Measurements from ENCODE around the gene CNDP2.
"Not testable (repeated sequence)": the region's sequence is repeated elsewhere in the genome, so short reads cannot be mapped to it uniquely, and the experiment has no call there.

Gene CNDP2

DNA sequence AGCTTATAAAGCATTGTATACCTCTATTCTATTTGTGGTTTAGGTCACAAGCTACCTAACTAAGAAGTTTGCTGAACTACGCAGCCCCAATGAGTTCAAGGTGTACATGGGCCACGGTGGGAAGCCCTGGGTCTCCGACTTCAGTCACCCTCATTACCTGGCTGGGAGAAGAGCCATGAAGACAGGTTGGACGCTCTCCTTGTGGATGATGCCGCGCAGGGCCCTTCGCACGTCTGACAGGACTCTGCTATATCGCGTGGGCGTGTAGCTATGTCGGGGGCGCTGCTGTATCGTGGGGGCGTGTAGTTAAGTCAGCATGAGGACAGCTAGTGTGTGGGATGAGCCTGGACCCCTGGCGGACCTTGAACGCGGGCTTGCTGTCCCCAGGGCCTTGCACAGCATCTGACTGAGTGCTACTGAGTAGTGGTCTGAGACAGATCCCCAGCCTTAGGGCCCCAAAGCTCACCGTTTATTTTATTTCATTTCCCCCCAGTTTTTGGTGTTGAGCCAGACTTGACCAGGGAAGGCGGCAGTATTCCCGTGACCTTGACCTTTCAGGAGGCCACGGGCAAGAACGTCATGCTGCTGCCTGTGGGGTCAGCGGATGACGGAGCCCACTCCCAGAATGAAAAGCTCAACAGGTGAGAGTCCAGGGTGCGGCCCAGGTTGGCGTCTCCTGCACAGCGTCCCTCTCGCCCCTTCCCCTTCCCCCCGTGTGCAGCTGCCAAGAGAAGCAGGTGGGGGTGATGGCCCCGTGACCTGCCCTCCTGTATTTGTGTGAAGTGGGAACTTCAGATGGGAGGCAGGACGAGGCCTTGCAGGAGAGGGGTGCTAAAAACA, 22.5 kb downstream of the CNDP2 start:
- DNase-seq (ENCODE audit: low read depth), result no peak

DNA sequence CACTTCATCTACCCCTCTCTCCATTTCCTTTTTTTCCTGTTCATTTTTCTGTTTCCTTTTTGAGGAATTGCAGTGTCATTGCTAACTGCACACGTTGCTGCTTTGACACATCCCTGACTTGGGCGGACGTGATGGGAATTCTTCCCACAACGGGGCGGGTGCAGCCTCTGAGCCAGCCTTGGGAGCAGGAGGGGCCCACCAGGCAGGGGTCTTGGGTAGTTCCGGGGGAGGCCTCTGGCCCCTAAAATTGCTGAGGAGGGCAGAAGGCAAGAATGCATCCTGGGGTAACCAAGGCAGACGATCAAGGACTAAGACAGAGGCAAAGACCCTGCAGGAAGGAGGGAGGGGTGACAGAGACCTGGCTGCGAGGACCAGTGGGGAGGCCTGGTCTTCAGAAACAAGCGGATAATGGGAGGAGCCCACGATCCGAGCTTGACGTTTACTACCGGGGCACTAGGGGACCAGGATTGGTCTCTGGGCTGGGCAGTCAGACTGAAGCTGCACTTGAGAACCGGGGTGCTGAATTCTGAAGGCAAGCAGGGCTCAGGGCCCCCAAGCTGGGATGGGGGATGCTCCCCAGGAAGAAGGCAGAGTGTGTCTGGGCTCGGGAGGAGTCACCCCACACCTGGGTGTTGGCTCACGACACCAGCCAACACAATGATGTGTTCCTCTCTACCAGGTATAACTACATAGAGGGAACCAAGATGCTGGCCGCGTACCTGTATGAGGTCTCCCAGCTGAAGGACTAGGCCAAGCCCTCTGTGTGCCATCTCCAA, 23.3 kb downstream of the CNDP2 start:
- no peak for DNase-seq (ENCODE audit: low read depth)

DNA sequence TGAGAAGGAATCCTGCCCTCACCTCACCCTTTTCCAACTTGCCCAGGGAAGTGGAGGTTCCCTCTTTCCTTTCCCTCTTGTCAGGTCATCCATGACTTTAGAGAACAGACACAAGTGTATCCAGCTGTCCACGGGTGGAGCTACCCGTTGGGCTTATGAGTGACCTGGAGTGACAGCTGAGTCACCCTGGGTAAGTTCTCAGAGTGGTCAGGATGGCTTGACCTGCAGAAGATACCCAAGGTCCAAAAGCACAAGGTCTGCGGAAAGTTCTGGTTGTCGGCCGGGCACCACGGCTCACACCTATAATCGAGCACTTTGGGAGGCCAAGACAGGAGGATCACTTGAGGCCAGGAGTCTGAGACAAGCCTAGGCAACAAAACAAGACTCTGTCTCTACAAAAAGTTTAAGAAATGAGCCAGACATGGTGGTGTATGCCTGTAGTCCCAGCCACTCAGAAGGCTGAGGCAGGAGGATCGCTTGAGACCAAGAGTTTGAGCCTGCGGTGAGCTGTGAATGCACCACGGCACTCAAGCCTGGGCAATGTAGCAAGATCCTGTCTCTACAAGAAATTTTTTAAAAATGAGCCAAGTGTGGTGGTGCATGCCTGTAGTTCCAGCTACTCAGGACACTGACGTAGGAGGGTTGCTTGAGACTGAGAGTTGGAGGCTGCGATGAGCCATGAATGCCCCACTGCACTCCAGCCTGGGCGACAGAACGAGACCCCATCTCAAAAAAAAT, 24.1 kb downstream of the CNDP2 start:
- no peak for DNase-seq (ENCODE audit: low read depth)

DNA sequence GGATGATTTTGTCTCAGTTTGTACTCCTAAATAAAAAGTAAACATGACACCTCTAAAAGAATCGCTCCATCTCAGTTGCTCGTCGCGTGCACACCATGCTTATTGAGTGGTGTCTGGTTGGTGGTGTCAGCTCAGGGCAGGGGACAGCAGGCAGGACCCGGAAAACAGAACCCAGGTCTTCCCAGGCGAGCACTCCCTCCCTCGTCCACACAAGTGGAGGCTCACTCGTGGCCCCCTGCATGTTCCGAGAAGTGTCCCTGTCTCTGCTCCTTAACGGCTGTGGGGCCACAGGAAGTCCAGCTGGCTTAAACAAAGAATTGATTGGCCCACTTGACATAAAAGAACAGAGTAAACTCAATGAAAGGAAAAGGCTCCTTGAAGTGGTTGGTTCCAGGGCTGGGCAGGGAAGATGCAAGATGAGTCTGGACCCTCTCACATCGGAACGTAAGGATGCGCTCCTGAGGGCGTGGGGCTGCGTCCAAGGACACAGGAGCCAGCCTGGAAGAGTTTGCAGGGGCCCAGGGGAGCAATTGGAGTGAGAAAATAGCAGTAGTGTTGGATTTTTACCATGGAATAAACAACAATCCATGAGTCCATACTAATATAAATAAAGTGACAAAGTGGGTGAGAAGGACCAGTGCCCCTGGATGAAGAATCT, 25.0 kb downstream of the CNDP2 start:
- DNase-seq (ENCODE audit: low read depth), result no peak

DNA sequence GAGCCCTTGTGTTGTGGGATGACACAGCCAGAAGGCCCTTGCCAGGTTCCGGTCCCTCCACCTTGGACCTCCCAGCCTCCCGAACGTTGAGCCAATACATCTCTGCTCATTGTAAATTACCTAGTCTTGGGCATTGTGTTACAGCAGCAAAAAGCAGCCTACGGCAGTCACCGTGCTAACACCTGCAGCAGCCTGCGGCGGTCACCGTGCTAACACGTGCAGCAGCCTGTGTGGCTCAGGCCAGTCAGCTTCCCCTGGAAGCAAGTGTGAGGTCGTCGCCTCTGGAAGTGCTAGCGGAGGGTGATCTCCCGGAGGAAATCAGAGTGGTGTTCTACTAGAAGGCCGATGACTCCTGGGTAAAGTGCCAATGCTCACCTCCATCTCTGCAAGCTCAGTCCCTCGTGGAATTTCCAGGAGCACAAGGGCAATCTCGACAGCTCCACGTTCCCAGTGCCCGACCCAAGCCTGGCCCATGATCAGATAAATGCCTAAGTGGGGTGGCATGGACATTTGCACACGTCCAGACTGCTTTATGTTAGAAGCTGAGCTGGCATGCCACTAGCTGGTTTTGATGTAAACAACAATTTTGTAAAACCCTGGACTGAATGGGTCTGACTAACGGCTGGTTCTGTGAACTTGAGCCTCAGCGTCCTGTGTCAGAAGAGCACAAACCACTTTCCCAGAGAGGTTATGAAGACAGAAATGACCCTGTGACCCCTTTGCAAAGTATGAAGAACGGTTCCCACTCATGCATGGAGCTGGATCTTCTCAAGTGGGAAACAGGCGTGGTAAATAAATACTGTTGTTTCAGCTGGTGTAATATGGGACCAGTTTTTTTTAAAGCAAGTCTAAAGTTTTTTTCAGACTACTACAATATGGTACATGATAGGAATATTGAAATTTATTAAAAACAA, 26.7 kb downstream of the CNDP2 start:
- no peak for DNase-seq (ENCODE audit: low read depth)

DNA sequence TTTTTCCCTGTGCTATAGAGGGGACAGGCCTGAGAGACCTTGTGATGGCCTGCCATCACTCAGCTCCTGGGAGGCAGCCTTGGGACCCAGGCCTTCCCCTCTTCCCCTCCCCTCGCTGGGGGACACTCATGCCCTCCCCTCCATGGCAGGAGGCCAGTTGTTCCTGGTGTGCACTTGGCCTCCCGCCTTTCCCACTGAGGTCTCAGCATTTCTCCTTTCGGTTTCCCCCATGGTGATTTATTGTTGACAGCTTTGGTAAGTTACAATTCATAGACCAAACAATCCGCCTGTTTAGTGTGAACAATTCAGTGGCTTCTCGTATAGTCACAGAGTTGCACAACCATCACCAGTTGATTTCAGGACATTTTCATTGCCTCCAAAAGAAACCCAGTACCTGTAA, 27.9 kb downstream of the CNDP2 start:
- DNase-seq (ENCODE audit: low read depth), result no peak

DNA sequence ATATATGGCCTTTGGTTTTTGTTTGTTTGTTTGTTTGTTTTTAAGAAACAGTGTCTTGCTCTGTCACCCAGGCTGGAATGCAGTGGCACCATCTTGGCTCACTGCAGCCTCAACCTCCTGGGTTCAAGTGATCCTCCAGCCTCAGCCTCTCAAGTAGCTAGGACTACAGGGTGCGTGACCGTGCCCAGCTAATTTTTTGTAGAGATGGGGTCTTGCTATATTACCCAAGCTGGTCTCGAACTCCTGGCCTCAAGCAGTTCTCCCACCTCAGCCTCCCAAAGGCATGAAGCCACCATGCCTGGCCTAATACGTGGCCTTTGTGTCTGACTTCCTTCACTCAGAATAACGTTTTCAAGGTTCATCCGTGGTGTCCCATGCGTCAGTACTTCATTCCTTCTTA, 28.8 kb downstream of the CNDP2 start:
- not testable (repeated sequence) for DNase-seq (ENCODE audit: low read depth)

DNA sequence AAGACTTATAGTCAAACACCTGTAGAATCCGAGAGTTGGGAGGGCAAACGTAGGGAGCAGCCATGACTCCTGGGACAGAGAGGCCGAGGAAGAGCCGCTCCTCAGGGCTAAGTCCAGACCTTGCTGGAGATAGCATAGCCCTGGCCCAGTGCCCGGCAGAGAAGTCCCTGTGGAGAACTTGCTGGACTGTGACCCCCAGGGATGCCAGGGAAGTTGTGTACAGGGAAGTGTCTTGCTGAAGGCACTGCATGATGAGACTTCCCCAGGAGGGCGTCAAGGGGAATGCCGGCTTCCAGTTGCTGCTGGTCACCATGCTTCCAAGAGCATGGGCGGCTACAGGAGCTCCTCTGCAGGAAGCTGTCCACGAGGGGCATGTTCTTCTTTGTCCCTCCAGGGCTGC, 29.6 kb downstream of the CNDP2 start:
- no peak for DNase-seq (ENCODE audit: low read depth)

DNA sequence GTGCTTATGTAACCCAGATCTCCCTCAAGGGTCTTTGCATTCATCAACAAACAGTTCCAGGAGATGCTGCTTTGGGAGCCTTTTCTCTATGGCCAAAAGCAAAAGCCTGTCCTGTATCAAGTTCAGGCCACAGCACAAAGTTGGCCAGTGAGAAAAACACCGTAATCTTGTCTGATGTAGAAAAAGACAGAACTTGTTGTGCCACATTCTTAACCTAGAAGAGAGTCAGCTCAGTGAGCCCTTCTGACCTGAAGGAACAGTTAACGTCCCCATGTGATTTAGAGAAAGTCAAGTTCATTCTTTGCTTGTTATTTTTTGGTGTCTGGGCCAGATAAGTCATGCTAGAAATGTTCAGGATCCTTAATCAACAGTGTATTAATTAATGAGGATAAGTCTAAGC, 30.3 kb downstream of the CNDP2 start:
- DNase-seq (ENCODE audit: low read depth), result no peak

DNA sequence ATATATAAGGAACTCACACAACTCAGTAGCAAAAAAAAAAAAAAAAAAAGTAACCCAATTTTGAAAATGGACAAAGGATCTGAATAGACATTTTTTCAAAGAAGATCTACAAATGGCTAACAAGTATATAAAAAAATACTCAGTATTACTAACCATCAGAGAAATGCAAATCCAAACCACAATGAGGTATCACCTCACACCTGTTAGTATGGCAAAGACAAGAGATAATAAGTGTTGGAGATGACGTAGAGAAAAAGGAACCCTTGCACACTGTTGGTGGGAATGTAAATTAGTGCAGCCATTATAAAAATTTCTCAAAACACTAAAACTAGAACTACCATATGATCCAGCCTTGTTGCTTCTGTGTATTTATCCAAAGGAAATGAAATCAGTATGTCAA, 32.3 kb downstream of the CNDP2 start:
- DNase-seq (ENCODE audit: low read depth), result no peak

DNA sequence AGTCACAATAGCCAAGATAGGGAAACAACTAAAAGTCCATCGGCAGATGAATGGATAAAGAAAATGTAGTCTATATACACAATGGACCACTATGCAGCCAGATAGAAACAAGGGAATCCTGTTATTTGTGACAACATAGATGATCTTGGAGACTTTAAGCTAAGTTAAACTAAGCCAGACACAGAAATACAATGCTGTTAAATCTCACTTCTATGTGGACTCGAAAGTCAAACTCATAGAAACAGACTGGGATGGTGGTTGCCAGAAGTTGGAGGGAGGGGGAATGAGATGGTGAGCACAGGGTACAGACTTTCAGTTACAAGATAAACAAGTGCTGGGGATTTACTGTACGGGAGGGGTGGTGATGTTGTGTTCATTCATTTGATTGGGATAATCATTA, 32.8 kb downstream of the CNDP2 start:
- DNase-seq (ENCODE audit: low read depth), result no peak

DNA sequence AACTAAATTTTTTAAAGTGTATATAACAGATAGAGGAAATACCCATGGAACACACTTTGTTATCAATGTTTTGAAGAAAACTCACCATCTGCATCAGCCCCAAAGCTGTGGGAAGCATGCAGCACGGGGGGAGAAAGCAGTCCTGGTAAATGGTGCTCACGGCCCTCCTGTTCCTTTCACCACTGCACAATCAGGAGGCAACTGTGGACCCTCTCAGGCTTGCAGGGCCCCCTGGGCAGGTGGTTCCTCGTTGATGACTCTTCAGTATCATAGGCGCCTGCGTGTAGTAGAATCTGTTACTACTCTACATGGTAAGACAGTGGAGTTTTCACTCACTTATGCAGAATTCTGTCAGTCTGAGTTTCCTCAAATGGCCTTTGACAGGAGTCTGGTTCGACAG, 33.2 kb downstream of the CNDP2 start:
- no peak for DNase-seq (ENCODE audit: low read depth)

DNA sequence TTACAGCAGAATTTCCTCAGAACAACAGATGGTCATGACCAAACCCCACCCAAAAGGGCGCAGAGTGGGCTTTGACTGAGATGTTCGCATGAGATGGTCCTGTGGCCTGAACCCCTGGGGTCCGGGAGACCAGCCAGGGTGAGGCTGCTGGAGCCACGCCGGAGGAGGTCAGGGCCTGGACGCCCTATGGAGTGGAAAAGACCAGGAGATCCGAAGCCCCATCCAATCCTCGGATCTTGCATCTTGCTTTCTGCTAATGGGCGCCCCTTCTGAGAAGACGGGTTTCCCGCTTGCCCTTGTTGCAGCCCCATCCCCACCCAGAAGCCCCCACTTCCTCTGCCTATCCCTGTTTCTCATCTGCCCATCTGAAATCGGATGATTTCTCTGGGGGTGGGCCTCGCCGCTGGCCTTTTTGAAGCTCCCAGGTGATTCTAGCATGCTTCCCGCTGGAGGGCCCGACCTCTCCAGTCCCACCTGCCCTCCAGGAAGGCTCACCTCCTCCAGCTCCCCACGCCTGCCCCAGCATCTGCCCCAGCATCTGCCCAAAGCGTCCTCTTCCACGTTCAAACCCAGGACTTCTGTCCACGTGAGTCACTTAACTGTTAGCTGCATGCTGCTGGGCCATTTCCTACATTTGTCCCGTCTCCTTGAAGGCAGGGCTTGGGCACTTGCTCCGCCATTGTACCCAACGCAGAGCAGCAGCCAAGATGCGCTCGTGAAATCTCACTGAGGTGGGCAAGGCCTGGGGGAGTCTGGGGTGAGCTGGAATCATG, 33.8 kb downstream of the CNDP2 start:
- no peak for DNase-seq (ENCODE audit: low read depth)

DNA sequence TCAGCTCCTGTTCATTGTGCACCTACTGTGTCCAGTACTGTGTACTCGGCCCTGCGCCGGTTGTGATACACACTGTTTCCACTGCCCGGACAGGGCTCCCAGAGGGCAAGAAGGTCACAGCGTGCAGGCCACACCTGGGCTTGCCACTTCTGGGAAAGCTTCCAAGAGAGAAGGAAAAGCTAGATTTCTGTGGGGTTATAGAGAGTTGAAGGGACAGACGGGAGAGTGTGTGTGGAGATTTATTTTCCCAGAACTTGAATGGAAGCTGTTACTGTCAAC, 34.4 kb downstream of the CNDP2 start:
- no peak for DNase-seq (ENCODE audit: low read depth)

DNA sequence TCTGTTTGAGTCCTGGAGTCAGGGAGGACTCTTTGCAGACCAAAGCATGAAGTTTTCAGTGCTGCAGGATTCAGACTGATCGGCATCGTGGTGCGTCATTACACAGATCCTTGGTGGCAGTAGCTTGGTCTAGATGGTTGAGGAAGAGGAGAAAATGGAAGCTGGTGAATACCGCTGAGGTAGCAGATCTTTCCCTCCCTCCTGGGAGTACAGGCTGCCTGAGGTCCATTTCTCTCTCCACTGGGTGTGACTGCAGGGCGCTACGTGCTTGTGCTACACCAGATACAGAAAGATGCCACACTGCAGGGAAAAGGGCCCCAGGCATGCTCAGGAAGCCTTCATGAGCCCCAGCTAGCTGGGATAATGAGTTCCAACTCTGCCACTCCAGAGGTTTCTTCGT, 34.9 kb downstream of the CNDP2 start:
- no peak for DNase-seq (ENCODE audit: low read depth)

DNA sequence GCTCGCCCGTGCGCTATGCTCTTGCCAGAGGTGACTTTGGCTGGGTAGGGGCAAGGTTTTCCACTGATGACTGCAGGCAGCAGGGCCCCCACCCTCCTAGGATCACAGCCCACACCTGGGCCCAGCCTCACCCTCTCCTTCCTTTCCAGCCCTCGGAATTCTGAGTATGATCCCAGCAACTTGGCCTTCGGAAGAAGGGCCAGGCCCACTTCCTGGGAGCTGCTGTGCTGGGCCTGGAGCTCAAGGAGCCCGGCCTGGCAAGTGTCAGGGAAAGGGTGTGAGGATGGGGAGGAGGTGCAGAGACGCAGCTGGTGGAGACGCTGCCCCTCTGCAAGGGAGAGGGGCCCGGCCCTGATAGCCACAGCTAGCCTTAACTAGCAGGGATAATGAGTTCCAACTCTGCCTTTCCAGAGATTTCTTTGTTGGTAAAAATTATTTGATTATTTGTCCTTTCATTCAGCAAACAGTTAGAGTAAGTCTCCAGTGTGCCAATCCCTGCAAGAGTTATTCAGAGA, 36.4 kb downstream of the CNDP2 start:
- no peak for DNase-seq (ENCODE audit: low read depth)

DNA sequence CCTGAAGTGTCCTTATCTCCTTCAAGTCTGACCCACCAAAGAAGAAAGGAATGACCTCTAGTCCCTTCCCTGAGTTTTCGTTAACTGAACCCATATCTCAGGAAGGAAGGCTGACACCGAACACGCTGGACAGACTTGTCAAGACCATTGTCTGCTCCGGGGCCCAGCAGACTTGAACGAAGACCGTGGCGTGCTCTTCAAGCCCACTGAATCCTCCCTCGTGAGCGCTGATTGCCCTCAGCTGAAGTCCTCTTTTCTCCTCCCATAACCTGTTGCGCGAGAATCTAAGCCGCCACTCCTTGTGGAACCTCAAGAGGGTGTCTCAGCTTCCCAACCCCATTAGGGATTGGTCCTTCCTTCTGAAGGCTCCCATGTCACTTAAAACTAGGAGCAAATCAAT, 37.5 kb downstream of the CNDP2 start:
- DNase-seq (ENCODE audit: low read depth), result no peak

DNA sequence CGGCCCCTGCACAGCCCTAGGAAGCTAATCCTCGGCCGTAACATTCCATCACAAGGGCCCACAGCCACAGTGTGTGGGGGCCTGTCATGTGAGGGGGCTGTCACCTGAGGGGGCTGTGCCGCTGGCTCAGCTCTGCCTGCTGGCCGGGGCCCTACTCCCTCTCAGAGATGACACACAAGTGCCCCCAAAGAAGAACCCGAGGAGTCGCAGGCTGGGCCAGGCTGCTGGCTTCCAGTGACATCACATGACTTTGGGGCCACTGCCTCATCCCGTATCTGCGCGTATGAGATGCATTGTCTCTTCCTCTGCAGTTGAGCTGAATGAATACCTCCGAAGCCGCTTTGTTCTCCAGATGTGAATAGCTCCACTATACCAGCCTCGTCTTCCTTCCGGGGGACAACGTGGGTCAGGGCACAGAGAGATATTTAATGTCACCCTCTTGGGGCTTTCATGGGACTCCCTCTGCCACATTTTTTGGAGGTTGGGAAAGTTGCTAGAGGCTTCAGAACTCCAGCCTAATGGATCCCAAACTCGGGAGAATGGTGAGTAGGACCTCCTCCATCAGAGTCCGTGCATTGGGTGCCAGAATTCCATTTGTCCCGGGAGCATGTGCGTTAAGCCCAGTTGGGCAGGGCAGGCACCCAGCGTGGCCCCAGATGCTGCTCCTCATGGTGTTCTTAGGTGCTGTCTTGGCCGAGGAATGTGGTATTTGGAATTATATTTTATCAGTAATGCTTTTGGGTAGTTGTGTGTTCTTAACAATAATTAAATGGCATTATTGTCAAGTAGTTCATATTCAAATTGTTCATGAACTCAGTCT, 38.2 kb downstream of the CNDP2 start, which contains the start of gene CNDP1:
CNDP1 (plus strand) TSS at position 351 of the 820 bp plus-strand sequence; CDS start at position 519, 168 bp downstream.
- DNase-seq (ENCODE audit: low read depth), result no peak

DNA sequence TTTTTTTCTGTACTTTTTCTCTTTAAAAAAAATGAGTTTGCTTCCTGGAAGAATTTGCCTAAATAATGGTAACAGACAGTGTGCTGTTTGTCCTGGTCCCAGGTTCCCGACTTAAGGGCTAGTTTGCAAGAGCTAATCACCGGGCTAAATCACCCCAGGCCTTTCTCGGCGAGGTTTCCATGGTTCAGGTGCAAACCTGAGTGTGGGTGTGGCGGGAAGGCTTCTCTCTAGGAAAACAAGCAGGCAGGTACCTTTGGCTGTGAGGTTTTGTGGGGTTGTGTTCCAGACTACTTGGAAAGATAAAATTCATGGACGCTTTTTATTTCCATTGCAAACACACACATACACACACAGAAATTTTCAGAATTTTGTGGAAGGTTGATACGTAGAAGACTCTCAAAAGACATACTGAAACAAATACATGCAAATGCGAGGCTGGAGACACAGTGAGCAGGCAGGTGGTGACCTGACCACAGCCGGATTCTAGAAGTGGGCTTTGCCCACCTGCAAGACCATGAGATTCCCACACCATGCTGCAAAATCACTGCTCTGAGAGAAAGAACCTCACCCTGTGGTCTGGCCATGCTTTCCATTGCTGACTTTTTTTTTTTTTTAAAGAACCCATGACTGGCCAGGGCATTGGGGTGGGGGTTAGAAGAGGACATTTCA, 39.0 kb downstream of the CNDP2 start:
- no peak for DNase-seq (ENCODE audit: low read depth)

Measured in fibroblast of the conjunctiva (primary cell).